HepG2 (cell line): ENCODE measurements around the gene C11orf91. TPM values are rescaled to one million over a fixed set of nuclear protein-coding genes. Genes with fewer than 3 reads are reported as not detected.

Source experiments
- ATAC-seq: fragments of 200-7000 bp; cut with Tn5 transposase; 3 replicates; pipeline ENCODE4 v1.9.1; 2020; ENCODE audit warnings: mild to moderate bottlenecking, moderate library complexity
- BruUV-seq: library from RNA; stranded (reverse); fragments of 400-500 nt; replicated peaks from 2 replicates; lab custom pipeline; 2021; lab: Mats Ljungman, UMichigan
- CTCF ChIA-PET: fragments of 300-600 bp; formaldehyde crosslinking; extraction: SDS; loops from one replicate; lab custom pipeline; 2021; ENCODE audit warnings: low total read pairs, inconsistent platforms, low intra/inter-chr PET ratio; lab: Yijun Ruan, JAX
- POLR2A ChIA-PET: fragments of 350-600 bp; sonication (Branson Sonifier 250); formaldehyde crosslinking; loops from one replicate; lab custom pipeline; 2020; ENCODE audit warnings: antibody characterized with exemption, inconsistent platforms; lab: Yijun Ruan, JAX
- DNase-seq: peaks from one replicate; pipeline ENCODE4 v3.0.0-alpha.2; 2015; ENCODE audit warnings: low spot score
- FAIRE-seq: peaks from 3 replicates; lab custom pipeline; 2011; peaks lifted over from hg19 to GRCh38; lab: Jason Lieb, UNC
- H2AFZ ChIP-seq: one replicate; pipeline ENCODE4 v1.6.1; 2011; ENCODE audit warnings: low read length, inconsistent platforms
- H3K27ac ChIP-seq: fragments of 300-600 bp; 3 replicates; pipeline ENCODE4 v1.8.0; 2011; ENCODE audit warnings: mixed run types, mild to moderate bottlenecking, mixed read lengths, low read length, inconsistent platforms; ENCODE audit not compliant: insufficient read depth; ENCODE audit errors: extremely low read length
- H3K27me3 ChIP-seq, 2 experiments: fragments of 200-600 bp in 1 of 2; 2 replicates in 1 of 2; 3 replicates in 1 of 2; pipeline versions ENCODE4 v1.6.0 to v1.8.0; 2011; ENCODE audit warnings: low read length in 2 of 2, mild to moderate bottlenecking in 2 of 2, moderate library complexity in 2 of 2, inconsistent platforms in 1 of 2; ENCODE audit not compliant: insufficient read depth in 2 of 2, control insufficient read depth in 1 of 2
- H3K36me3 ChIP-seq, 2 experiments: fragments of 200-600 bp in 1 of 2; replicated peaks in 1 of 2; 2 replicates in 1 of 2; 3 replicates in 1 of 2; pipeline versions ENCODE4 v1.5.1 to v1.8.0; 2011; ENCODE audit warnings: low read length in 2 of 2, inconsistent platforms in 1 of 2; ENCODE audit not compliant: insufficient read depth in 2 of 2, control insufficient read depth in 1 of 2
- H3K4me1 ChIP-seq: 2 replicates; pipeline ENCODE4 v1.5.1; 2012; ENCODE audit warnings: low read length, inconsistent platforms; ENCODE audit not compliant: insufficient read depth
- H3K4me2 ChIP-seq: 2 replicates; pipeline ENCODE4 v1.6.0; 2011; ENCODE audit warnings: low read depth, low read length, inconsistent platforms
- H3K4me3 ChIP-seq, 3 experiments: fragments of 200-600 bp in 1 of 3; sonication (generic), shearing (Covaris generic) in 1 of 3; replicated peaks in 1 of 3; 2 replicates each; pipeline ENCODE4 v1.5.1; 2011 to 2016; ENCODE audit warnings: low read length in 3 of 3, inconsistent platforms in 2 of 3, low read depth in 2 of 3, mild to moderate bottlenecking in 2 of 3, control low read depth in 1 of 3, mixed read lengths in 1 of 3; ENCODE audit not compliant: insufficient read depth in 1 of 3
- H3K79me2 ChIP-seq: one replicate; pipeline ENCODE4 v1.6.1; 2011; ENCODE audit warnings: low read length, inconsistent platforms; ENCODE audit not compliant: insufficient read depth
- H3K9ac ChIP-seq: 2 replicates; pipeline ENCODE4 v1.6.0; 2011; ENCODE audit warnings: mild to moderate bottlenecking, low read depth, low read length, inconsistent platforms; ENCODE audit not compliant: insufficient read depth
- H3K9me3 ChIP-seq: 2 replicates; pipeline ENCODE4 v1.5.1; 2012; ENCODE audit warnings: mild to moderate bottlenecking, low read length
- H4K20me1 ChIP-seq: 2 replicates; pipeline ENCODE4 v1.6.0; 2011; ENCODE audit warnings: inconsistent platforms, mild to moderate bottlenecking, low read length, moderate library complexity; ENCODE audit not compliant: insufficient read depth
- HNRNPLL ChIP-seq: fragments of 200-400 bp; formaldehyde crosslinking; IDR thresholded peaks from 2 replicates; pipeline ENCODE4 v1.6.1; 2017; ENCODE audit warnings: mild to moderate bottlenecking, low read depth, low read length; ENCODE audit not compliant: poor library complexity, severe bottlenecking
- KDM5A ChIP-seq: fragments of 200-600 bp; sonication (generic); IDR thresholded peaks from 2 replicates; pipeline ENCODE4 v1.7.0; 2018; ENCODE audit warnings: antibody characterized with exemption, mild to moderate bottlenecking, low read length, borderline replicate concordance
- NFE2L2 ChIP-seq: fragments of 150-350 bp; IDR thresholded peaks from 2 replicates; pipeline ENCODE4 v1.6.1; 2014; ENCODE audit warnings: low read length
- RFX3 ChIP-seq: IDR thresholded peaks from 2 replicates; pipeline ENCODE4 v1.6.1; 2016; ENCODE audit warnings: missing biosample characterization, missing genetic modification reagents
- RNF2 ChIP-seq: fragments of 450-650 bp; conservative IDR thresholded peaks from 2 replicates; pipeline ENCODE4 v1.6.1; 2016; ENCODE audit warnings: low read depth
- RXRA ChIP-seq: sonication (generic); formaldehyde crosslinking; IDR thresholded peaks from 2 replicates; pipeline ENCODE4 v1.5.1; 2020; ENCODE audit warnings: missing genetic modification reagents
- SIX4 ChIP-seq: sonication (generic); formaldehyde crosslinking; IDR thresholded peaks from 2 replicates; pipeline ENCODE4 v1.4.0; 2020; ENCODE audit warnings: missing genetic modification reagents
- SUZ12 ChIP-seq: fragments of 150-350 bp; IDR thresholded peaks from 2 replicates; pipeline ENCODE4 v1.6.1; 2014; ENCODE audit warnings: low read depth, low read length
- TEAD2 ChIP-seq: sonication (generic); formaldehyde crosslinking; IDR thresholded peaks from 2 replicates; pipeline ENCODE4 v1.9.0; 2021; ENCODE audit warnings: missing genetic modification reagents
- THAP11 ChIP-seq: IDR thresholded peaks from 2 replicates; pipeline ENCODE4 v1.6.1; 2016; ENCODE audit warnings: missing biosample characterization, missing genetic modification reagents
- ZNF619 ChIP-seq: sonication (generic); formaldehyde crosslinking; IDR thresholded peaks from 2 replicates; pipeline ENCODE4 v1.4.0; 2020; ENCODE audit warnings: mild to moderate bottlenecking, missing genetic modification reagents
- WGBS: methylation state at CpG from one replicate; pipeline ENCODE4 v1.1.6; 2017; ENCODE audit warnings: low lambda C conversion rate; 5-methylcytosine and 5-hydroxymethylcytosine counted together
- in situ Hi-C: cut with HindIII; loops from 2 replicates; pipeline ENCODE4 v1.10.0; 2017; ENCODE audit warnings: low pct_unique_long_range_greater_than_20kb; ENCODE audit not compliant: extremely low pct_ligation_motif_present
- intact Hi-C: fragments of 100-400 bp; cut with micrococcal nuclease; formaldehyde crosslinking; loops from one replicate; pipeline ENCODE4 v1.10.0; 2022; ENCODE audit not compliant: unreplicated experiment
- polyA plus RNA-seq, 8 experiments: library from polyadenylated mRNA; depleted of rRNA in 3 of 8; stranded (reverse) in 7 of 8; unstranded in 1 of 8; fragments of >200 nt; fragmentation: Illumina TruSeq in 4 of 8; extraction: Trizol in 4 of 8; gene quantifications; 2 replicates each; pipeline versions ENCODE4 v1.2.1 to v1.2.3, GENCODE V29; 2011 to 2016; ENCODE audit warnings: low read depth in 4 of 8, missing spikeins in 1 of 8, mixed read lengths in 1 of 8; ENCODE audit not compliant: insufficient read depth in 1 of 8
- total RNA-seq, 5 experiments: library from RNA; depleted of rRNA; stranded (reverse); fragments of >200 nt; fragmentation: Illumina TruSeq; extraction: Trizol; gene quantifications; 2 replicates each; pipeline ENCODE4 v1.2.3, GENCODE V29; 2016; ENCODE audit warnings: low read depth in 1 of 5
- TF ChIP-seq, protein P1 (sequence below): sonication (generic); formaldehyde crosslinking; IDR thresholded peaks from 2 replicates; pipeline ENCODE4 v1.4.0; 2020; ENCODE audit warnings: mild to moderate bottlenecking, low read depth, missing genetic modification reagents
- TF ChIP-seq, protein P2 (sequence below): sonication (generic); formaldehyde crosslinking; IDR thresholded peaks from 2 replicates; pipeline ENCODE4 v1.5.0; 2020; ENCODE audit warnings: missing genetic modification reagents
- TF ChIP-seq, protein P3 (sequence below): IDR thresholded peaks from 2 replicates; pipeline ENCODE4 v1.6.1; 2016; ENCODE audit warnings: mild to moderate bottlenecking, missing biosample characterization, missing genetic modification reagents
- TF ChIP-seq, protein P4 (sequence below): sonication (generic); formaldehyde crosslinking; IDR thresholded peaks from 2 replicates; pipeline ENCODE4 v1.9.0; 2021; ENCODE audit warnings: missing genetic modification reagents, borderline replicate concordance
- TF ChIP-seq, protein P5 (sequence below): sonication (generic); formaldehyde crosslinking; IDR thresholded peaks from 2 replicates; pipeline ENCODE4 v1.4.0; 2020; ENCODE audit warnings: missing genetic modification reagents, mild to moderate bottlenecking, borderline replicate concordance

C11orf91 gene
- total and polyA plus RNA-seq, 2 of the 13 experiments (the other 11 are each of a cell fraction or from before 2014, with no cell fraction given), result 0.35 TPM; not detected in 1

DNA sequence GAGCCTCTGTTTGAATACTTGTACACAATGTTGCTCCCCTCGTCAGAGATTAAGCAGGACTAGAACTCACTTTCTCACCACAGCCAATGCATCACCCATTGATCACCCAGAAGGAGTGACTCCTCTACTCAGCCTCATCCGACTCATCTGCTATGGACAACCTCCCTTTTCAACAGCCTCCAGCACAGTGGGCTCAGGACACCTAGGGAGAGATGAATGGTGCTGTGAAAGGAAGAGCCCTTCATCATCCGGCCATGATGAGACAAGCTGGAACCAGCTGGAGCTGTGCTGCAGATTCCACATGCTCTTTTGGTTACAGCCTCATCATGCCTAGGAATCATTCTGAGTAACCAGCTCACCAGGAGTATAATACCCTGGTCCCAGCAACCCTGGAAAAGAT is 15.5 kb downstream of the C11orf91 start (continued):
- no peak for TF ChIP-seq KDM5A
- no peak for TF ChIP-seq SIX4 (CRISPR knock-in tag)
- no peak for TF ChIP-seq TEAD2 (CRISPR knock-in tag)
- TF ChIP-seq HNRNPLL, result no peak
- TF ChIP-seq, all 625 proteins: peak for 0

DNA sequence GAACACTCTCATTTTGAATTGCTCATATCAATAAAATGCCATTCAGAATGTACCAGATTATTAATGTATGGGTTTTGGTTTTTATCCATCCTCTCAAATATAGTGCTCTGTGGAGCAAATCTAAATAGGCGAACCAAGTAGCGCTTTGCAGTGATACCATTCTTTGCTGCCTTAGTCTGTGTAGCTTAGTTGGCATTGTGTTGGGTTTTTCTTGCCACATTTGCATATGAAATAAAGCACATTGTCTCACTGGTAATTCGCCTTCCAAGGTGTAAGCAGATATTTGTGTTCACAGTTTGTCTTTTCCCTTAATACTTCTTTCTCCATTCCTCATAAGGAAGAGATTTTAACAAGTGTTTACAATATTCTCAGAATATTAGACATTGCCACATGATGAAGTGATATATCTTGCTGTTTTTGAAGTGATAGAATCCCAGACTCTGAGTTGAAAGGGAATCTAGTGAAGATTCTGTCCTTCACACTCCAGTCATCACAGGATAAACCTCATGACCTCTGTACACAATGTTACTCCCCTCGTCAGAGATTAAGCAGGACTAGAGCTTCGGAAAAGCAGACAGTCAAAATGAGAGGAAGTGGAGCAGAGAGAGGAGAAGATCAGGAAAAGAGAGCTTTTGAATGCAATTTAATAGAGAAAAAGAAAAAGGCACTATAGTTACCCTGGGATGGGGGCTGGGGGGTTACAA is 16.5 kb downstream of the C11orf91 start:
- Histone ChIP-seq H3K4me1 (no peaks in the 10 kb centered on the region), H3K27me3 (no peaks in the 10 kb centered on the region; a peak in 1 of 5 replicates), H3K4me2 (no peak overlapping the region), H3K4me3 (no peak overlapping the region), H3K27ac (no peak overlapping the region), H3K79me2 (no peaks in the 10 kb centered on the region), H3K9ac (no peak overlapping the region), H2AFZ (no peak overlapping the region), H3K36me3 (no peaks in the 10 kb centered on the region), H3K9me3 (no peaks in the 10 kb centered on the region), H4K20me1 (no peaks in the 10 kb centered on the region)
- in situ Hi-C loops (loop anchor here (10.0 kb wide), 1 partner anchor 519 kb away; the partner anchor contains the start of gene CSTF3), intact Hi-C loops (no loop called here)
- no TSS peak for BruUV-seq
- CTCF ChIA-PET, result no interaction called here
- no peak for DNase-seq
- no peak for FAIRE-seq
- POLR2A ChIA-PET, result interaction anchor here (1.9 kb wide), 1 partner anchor 15 kb away, joined by 6 read pairs; no protein-coding TSS in a partner anchor
- 35% methylated on average over 5 of the region's 5 CpGs for WGBS
- no peak for ATAC-seq
- TF ChIP-seq, protein P1, sequence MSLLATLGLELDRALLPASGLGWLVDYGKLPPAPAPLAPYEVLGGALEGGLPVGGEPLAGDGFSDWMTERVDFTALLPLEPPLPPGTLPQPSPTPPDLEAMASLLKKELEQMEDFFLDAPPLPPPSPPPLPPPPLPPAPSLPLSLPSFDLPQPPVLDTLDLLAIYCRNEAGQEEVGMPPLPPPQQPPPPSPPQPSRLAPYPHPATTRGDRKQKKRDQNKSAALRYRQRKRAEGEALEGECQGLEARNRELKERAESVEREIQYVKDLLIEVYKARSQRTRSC (CRISPR knock-in tag), result no peak
- TF ChIP-seq ZNF619 (CRISPR knock-in tag), result no peak
- TF ChIP-seq THAP11 (CRISPR knock-in tag), result no peak
- TF ChIP-seq RFX3, result no peak
- TF ChIP-seq, protein P2, sequence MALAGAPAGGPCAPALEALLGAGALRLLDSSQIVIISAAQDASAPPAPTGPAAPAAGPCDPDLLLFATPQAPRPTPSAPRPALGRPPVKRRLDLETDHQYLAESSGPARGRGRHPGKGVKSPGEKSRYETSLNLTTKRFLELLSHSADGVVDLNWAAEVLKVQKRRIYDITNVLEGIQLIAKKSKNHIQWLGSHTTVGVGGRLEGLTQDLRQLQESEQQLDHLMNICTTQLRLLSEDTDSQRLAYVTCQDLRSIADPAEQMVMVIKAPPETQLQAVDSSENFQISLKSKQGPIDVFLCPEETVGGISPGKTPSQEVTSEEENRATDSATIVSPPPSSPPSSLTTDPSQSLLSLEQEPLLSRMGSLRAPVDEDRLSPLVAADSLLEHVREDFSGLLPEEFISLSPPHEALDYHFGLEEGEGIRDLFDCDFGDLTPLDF (CRISPR knock-in tag), result no peak
- no peak for TF ChIP-seq RNF2
- no peak for TF ChIP-seq NFE2L2
- TF ChIP-seq, protein P3, sequence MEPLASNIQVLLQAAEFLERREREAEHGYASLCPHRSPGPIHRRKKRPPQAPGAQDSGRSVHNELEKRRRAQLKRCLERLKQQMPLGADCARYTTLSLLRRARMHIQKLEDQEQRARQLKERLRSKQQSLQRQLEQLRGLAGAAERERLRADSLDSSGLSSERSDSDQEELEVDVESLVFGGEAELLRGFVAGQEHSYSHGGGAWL (CRISPR knock-in tag), result no peak
- no peak for TF ChIP-seq RXRA (CRISPR knock-in tag)
- TF ChIP-seq, protein P4, sequence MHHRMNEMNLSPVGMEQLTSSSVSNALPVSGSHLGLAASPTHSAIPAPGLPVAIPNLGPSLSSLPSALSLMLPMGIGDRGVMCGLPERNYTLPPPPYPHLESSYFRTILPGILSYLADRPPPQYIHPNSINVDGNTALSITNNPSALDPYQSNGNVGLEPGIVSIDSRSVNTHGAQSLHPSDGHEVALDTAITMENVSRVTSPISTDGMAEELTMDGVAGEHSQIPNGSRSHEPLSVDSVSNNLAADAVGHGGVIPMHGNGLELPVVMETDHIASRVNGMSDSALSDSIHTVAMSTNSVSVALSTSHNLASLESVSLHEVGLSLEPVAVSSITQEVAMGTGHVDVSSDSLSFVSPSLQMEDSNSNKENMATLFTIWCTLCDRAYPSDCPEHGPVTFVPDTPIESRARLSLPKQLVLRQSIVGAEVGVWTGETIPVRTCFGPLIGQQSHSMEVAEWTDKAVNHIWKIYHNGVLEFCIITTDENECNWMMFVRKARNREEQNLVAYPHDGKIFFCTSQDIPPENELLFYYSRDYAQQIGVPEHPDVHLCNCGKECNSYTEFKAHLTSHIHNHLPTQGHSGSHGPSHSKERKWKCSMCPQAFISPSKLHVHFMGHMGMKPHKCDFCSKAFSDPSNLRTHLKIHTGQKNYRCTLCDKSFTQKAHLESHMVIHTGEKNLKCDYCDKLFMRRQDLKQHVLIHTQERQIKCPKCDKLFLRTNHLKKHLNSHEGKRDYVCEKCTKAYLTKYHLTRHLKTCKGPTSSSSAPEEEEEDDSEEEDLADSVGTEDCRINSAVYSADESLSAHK, result no peak
- TF ChIP-seq, protein P5, sequence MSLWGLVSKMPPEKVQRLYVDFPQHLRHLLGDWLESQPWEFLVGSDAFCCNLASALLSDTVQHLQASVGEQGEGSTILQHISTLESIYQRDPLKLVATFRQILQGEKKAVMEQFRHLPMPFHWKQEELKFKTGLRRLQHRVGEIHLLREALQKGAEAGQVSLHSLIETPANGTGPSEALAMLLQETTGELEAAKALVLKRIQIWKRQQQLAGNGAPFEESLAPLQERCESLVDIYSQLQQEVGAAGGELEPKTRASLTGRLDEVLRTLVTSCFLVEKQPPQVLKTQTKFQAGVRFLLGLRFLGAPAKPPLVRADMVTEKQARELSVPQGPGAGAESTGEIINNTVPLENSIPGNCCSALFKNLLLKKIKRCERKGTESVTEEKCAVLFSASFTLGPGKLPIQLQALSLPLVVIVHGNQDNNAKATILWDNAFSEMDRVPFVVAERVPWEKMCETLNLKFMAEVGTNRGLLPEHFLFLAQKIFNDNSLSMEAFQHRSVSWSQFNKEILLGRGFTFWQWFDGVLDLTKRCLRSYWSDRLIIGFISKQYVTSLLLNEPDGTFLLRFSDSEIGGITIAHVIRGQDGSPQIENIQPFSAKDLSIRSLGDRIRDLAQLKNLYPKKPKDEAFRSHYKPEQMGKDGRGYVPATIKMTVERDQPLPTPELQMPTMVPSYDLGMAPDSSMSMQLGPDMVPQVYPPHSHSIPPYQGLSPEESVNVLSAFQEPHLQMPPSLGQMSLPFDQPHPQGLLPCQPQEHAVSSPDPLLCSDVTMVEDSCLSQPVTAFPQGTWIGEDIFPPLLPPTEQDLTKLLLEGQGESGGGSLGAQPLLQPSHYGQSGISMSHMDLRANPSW (CRISPR knock-in tag), result no peak
- TF ChIP-seq SUZ12, result no peak
